Measurements from ENCODE around the gene DPH5.

DNA sequence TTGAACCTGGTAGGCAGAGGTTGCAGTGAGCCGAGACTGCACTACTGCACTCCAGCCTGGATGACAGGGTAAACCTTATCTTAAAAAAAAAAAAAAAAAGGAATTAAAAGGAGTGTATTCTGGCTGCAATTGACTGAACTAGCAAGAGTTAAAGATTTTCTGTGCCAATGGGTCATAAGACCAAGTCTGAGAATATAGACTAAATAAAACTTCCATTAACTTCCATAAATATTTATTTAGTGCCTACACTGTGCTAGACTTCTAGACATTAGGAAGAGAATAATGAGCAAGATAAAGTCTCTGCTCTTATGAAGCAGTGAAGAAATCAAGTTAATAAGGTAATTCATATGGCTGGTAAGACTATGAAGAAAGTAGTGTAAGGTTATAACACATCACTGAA lies 27.2 kb downstream of the DPH5 start:
- TF ChIP-seq, protein P1, sequence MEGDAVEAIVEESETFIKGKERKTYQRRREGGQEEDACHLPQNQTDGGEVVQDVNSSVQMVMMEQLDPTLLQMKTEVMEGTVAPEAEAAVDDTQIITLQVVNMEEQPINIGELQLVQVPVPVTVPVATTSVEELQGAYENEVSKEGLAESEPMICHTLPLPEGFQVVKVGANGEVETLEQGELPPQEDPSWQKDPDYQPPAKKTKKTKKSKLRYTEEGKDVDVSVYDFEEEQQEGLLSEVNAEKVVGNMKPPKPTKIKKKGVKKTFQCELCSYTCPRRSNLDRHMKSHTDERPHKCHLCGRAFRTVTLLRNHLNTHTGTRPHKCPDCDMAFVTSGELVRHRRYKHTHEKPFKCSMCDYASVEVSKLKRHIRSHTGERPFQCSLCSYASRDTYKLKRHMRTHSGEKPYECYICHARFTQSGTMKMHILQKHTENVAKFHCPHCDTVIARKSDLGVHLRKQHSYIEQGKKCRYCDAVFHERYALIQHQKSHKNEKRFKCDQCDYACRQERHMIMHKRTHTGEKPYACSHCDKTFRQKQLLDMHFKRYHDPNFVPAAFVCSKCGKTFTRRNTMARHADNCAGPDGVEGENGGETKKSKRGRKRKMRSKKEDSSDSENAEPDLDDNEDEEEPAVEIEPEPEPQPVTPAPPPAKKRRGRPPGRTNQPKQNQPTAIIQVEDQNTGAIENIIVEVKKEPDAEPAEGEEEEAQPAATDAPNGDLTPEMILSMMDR (IDR thresholded peaks at IDR 0.05): no peak
- no peak for TF ChIP-seq POLR2A (IDR thresholded peaks at IDR 0.05)
